ENCODE results near the gene RHOJ. TPM values are rescaled to one million over a fixed set of nuclear protein-coding genes. Genes with fewer than 3 reads are reported as not detected.
"Not testable (repeated sequence)": the region's sequence is repeated elsewhere in the genome, so short reads cannot be mapped to it uniquely, and the experiment has no call there.

Gene RHOJ
- polyA plus RNA-seq (2013, experiment 1 of 2), result 24.5 TPM
- 15.3 TPM for polyA plus RNA-seq (2013, experiment 2 of 2)

DNA sequence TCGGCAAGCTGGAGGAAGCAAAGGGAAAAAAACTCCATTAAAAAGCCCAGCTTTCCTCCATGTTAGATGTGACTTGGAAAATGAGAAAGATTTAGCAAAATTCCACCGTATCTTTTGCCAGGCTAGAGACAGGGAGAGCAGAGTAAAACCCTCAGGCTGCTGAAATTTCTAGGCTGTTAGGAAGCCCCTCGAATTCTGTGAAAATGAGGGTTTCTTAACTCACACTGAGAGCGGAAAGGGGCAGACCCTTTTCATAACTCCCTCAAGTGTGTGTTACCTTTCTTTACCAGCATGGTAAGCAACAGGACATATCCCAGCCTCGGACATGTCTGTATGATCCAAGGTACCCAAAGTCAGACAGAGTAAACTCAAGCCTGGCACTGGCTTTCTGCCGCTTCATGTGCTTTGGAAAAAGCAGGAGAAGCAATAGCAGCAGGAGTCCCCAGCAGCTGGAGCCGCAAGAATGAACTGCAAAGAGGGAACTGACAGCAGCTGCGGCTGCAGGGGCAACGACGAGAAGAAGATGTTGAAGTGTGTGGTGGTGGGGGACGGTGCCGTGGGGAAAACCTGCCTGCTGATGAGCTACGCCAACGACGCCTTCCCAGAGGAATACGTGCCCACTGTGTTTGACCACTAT lies at the start of gene RHOJ:
RHOJ (plus strand) TSS at position 37 of the 637 bp plus-strand sequence; CDS start at position 464, 427 bp downstream.
- 37 to 45% methylated on average over 16 of the region's 16 CpGs for WGBS, 2 experiments (ENCODE audit: insufficient coverage in 2 of 2)
- Histone ChIP-seq H3K9me3 (ENCODE audit: control insufficient read depth, low read length) (peaks cover 5% of the 10 kb centered on the region), H3K36me3 (ENCODE audit: control insufficient read depth, insufficient read depth, low read length) (peaks cover 7% of the 10 kb centered on the region), H3K4me1 (ENCODE audit: control insufficient read depth, insufficient read depth, low read length, poor library complexity, severe bottlenecking) (peaks cover 9% of the 10 kb centered on the region), H3K27ac (ENCODE audit: low read depth, low read length, severe bottlenecking) (peak within 1 kb of the TSS; percentile 91), H3K4me3 (ENCODE audit: extremely low read depth, insufficient read depth, low read length, poor library complexity, severe bottlenecking) (peak within 1 kb of the TSS; percentile 42)

DNA sequence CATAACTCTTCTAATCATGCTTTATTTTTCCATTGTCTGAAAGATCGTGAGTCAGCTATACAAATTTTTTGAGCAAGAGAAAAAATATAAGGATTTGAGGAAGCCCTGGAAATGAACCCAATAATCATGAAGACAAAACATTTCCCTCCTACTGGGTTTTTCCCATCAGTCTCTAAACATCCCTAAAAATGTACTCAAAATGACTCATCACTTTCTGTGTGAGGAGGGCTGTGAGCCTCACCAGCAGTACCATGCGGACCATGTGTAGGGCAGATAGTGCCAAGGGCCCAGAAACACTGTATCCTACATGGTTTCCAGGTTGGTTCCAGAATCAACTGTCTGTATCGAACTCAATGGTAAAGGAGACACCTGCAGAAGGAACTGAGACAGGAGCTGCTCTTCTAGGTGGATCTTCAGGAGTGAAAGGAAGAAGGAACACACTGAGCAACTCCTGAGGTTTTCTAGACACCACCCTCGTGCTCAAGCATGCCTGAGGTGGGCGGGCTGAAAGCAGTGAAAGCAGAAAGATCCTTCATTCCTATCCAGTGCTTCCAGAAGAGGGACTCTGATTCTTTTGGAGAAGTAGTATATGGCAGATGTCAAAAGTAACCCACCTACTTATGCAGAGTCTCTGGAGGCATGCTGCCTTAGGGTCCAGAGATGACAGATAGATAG lies 48.6 kb upstream of the RHOJ start:
- H3K27ac ChIP-seq (ENCODE audit: low read depth, low read length, severe bottlenecking), result no peak overlapping the region
- no peaks in the 10 kb centered on the region for H3K9me3 ChIP-seq (ENCODE audit: control insufficient read depth, low read length)
- WGBS, 2 experiments (ENCODE audit: insufficient coverage in 2 of 2), result 90 to 94% methylated on average over 2 to 4 of the region's 5 CpGs
- no peaks in the 10 kb centered on the region for H3K4me1 ChIP-seq (ENCODE audit: control insufficient read depth, insufficient read depth, low read length, poor library complexity, severe bottlenecking)
- H3K4me3 ChIP-seq (ENCODE audit: extremely low read depth, insufficient read depth, low read length, poor library complexity, severe bottlenecking), result no peak overlapping the region
- no peaks in the 10 kb centered on the region for H3K36me3 ChIP-seq (ENCODE audit: control insufficient read depth, insufficient read depth, low read length)

- WGBS, 2 experiments (ENCODE audit: insufficient coverage in 2 of 2), result 43 to 100% methylated on average over 1 of the region's 2 CpGs
- Histone ChIP-seq H3K4me1 (ENCODE audit: control insufficient read depth, insufficient read depth, low read length, poor library complexity, severe bottlenecking) (no peaks in the 10 kb centered on the region), H3K36me3 (ENCODE audit: control insufficient read depth, insufficient read depth, low read length) (no peaks in the 10 kb centered on the region), H3K27ac (ENCODE audit: low read depth, low read length, severe bottlenecking) (no peak overlapping the region), H3K4me3 (ENCODE audit: extremely low read depth, insufficient read depth, low read length, poor library complexity, severe bottlenecking) (no peak overlapping the region), H3K9me3 (ENCODE audit: control insufficient read depth, low read length) (no peaks in the 10 kb centered on the region)
Observed at GRCh38 chr14:63157195-63157594, 47.0 kb upstream of the RHOJ start.

DNA sequence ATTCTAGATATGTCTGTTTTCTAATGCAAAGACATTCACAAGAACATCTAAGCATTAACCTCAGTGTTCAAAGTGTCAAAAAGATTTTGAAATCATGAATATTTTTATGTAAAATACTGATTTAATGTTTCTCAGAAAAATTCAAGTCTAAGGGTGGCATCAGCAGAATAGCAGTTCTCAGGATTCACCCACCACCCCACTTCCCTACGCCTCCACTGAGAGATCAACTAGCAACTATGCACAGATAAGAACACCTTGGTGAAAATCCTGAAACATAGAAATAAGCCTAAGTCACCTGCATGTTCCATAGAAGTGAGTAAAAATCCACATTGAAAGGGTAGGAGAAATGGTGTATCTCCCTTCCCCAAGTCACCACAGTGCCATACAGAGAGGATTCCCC lies 40.9 kb upstream of the RHOJ start:
- no peak overlapping the region for H3K4me3 ChIP-seq (ENCODE audit: extremely low read depth, insufficient read depth, low read length, poor library complexity, severe bottlenecking)
- WGBS, 2 experiments (ENCODE audit: insufficient coverage in 2 of 2), result no CpG with 5 or more reads among the region's 1 CpG

DNA sequence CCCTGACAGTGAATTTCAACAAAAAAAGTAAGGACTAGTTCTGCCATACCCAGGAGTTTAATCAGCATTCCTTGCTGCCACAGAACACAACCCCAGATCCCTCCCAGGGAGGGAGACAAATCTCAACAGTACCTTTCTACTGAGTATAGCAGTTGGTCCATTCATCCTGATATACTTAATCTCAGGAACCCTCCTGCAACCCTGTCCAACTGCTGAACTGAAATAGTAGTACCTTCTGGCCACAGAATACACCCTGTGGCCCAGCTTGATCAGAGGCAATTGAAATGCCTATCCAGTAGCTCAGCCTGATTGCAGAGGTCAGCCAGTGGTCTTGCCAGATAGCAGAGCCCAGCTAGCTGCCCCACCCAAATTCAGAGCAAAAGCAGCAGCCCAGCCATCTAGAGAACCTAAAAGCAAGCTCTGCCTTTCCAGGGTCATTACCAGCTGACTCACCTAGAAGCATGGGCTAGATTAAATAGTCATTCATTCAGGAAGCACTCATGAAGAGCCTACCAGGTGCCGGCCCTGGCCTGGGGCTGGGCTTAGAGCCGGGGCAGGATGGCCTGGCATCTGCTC lies 40.0 kb upstream of the RHOJ start:
- H3K36me3 ChIP-seq (ENCODE audit: control insufficient read depth, insufficient read depth, low read length), result no peaks in the 10 kb centered on the region
- H3K4me1 ChIP-seq (ENCODE audit: control insufficient read depth, insufficient read depth, low read length, poor library complexity, severe bottlenecking), result no peaks in the 10 kb centered on the region
- H3K4me3 ChIP-seq (ENCODE audit: extremely low read depth, insufficient read depth, low read length, poor library complexity, severe bottlenecking), result no peak overlapping the region
- WGBS, 2 experiments (ENCODE audit: insufficient coverage in 2 of 2), result 80% methylated on average over 1 of the region's 2 CpGs; no CpG with 5 or more reads in 1 of the 2 experiments
- H3K27ac ChIP-seq (ENCODE audit: low read depth, low read length, severe bottlenecking), result no peak overlapping the region
- H3K9me3 ChIP-seq (ENCODE audit: control insufficient read depth, low read length), result peaks cover 6% of the 10 kb centered on the region

More for the DNA sequence above, 40.9 kb upstream of the RHOJ start:
- Histone ChIP-seq H3K4me1 (ENCODE audit: control insufficient read depth, insufficient read depth, low read length, poor library complexity, severe bottlenecking) (no peaks in the 10 kb centered on the region), H3K27ac (ENCODE audit: low read depth, low read length, severe bottlenecking) (no peak overlapping the region), H3K36me3 (ENCODE audit: control insufficient read depth, insufficient read depth, low read length) (no peaks in the 10 kb centered on the region), H3K9me3 (ENCODE audit: control insufficient read depth, low read length) (peaks cover 6% of the 10 kb centered on the region)

DNA sequence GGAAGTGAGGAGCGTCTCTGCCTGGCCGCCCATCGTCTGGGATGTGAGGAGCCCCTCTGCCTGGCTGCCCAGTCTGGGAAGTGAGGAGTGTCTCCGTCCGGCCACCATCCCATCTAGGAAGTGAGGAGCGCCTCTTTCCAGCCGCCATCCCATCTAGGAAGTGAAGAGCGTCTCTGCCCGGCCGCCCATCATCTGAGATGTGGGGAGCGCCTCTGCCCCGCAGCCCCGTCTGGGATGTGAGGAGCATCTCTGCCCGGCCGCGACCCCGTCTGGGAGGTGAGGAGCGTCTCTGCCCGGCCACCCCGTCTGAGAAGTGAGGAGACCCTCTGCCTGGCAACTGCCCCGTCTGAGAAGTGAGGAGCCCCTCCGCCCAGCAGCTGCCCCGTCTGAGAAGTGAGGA lies 39.0 kb upstream of the RHOJ start:
- H3K36me3 ChIP-seq (ENCODE audit: control insufficient read depth, insufficient read depth, low read length); H3K4me3 ChIP-seq (ENCODE audit: extremely low read depth, insufficient read depth, low read length, poor library complexity, severe bottlenecking); H3K4me1 ChIP-seq (ENCODE audit: control insufficient read depth, insufficient read depth, low read length, poor library complexity, severe bottlenecking); H3K27ac ChIP-seq (ENCODE audit: low read depth, low read length, severe bottlenecking); H3K9me3 ChIP-seq (ENCODE audit: control insufficient read depth, low read length): not testable (repeated sequence)
- WGBS, 2 experiments (ENCODE audit: insufficient coverage in 2 of 2), result 100% methylated on average over 1 of the region's 23 CpGs; no CpG with 5 or more reads in 1 of the 2 experiments

DNA sequence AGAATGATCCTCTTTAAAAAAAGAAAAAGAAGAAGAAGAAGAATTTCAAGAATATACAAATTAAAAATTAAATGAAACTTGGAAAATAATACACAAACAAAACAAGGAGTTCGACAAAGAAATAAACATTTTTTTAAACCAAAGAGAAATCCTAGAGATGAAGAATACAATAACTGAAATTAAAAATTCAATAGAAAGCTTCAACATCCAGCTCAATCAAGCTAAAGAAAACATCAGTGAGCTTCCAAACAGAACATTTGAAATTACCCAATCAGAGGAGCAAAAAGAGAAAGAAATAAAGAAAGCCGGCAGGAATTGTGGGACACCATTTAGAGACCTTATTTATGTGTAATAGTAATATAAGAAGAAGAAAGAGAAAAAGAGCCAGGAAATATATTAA lies 37.2 kb upstream of the RHOJ start:
- H3K36me3 ChIP-seq (ENCODE audit: control insufficient read depth, insufficient read depth, low read length), result no peaks in the 10 kb centered on the region
- H3K27ac ChIP-seq (ENCODE audit: low read depth, low read length, severe bottlenecking), result no peak overlapping the region
- H3K4me1 ChIP-seq (ENCODE audit: control insufficient read depth, insufficient read depth, low read length, poor library complexity, severe bottlenecking), result no peaks in the 10 kb centered on the region
- peaks cover 6% of the 10 kb centered on the region for H3K9me3 ChIP-seq (ENCODE audit: control insufficient read depth, low read length)
- H3K4me3 ChIP-seq (ENCODE audit: extremely low read depth, insufficient read depth, low read length, poor library complexity, severe bottlenecking), result no peak overlapping the region
- no CpG with 5 or more reads among the region's 2 CpGs for WGBS, 2 experiments (ENCODE audit: insufficient coverage in 2 of 2)

DNA sequence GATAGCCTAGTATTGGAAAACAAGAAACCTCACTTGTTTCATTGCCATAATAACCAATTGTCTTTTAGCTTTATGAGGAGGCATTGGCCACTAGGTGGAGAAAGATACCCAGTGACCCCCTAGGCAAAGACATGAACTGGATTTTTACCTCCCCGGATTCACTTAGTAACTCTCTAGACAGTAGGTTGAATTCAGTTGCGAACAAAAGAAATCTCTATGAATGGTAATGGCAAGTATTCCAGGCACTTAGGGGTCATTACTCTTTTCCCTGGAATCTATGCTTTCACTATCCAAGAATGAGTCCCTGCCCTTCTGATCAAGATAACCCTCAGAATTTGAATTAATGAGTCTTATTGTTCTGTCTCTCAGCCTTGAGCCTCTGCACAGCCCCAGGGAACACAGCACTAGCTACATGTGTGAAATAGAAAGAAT lies 29.5 kb upstream of the RHOJ start:
- Histone ChIP-seq H3K4me1 (ENCODE audit: control insufficient read depth, insufficient read depth, low read length, poor library complexity, severe bottlenecking) (peaks cover 11% of the 10 kb centered on the region), H3K36me3 (ENCODE audit: control insufficient read depth, insufficient read depth, low read length) (no peaks in the 10 kb centered on the region), H3K4me3 (ENCODE audit: extremely low read depth, insufficient read depth, low read length, poor library complexity, severe bottlenecking) (no peak overlapping the region), H3K27ac (ENCODE audit: low read depth, low read length, severe bottlenecking) (peak overlapping the region; percentile 38), H3K9me3 (ENCODE audit: control insufficient read depth, low read length) (no peaks in the 10 kb centered on the region)
- WGBS, 2 experiments (ENCODE audit: insufficient coverage in 2 of 2), result 0% methylated on average over 1 of the region's 2 CpGs; no CpG with 5 or more reads in 1 of the 2 experiments

DNA sequence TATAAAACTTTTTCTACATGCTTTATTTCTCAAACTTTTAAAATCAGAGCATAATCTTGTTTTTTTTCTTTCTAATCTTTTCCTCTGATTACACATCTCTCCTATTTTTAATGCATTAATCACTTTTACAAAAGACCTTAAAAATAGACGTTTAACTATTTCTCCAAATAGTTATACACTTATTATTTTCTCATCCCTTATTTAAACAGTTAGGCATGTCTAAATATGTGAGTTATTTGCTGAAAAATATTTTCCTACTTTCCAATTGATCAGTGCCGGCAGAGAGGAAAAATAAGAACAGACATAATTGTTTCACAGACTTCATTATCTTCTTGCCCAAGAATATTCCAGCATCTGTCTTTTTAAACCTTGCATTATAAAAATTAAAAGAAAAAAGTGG lies 28.7 kb upstream of the RHOJ start:
- Histone ChIP-seq H3K4me1 (ENCODE audit: control insufficient read depth, insufficient read depth, low read length, poor library complexity, severe bottlenecking) (peaks cover 11% of the 10 kb centered on the region), H3K36me3 (ENCODE audit: control insufficient read depth, insufficient read depth, low read length) (no peaks in the 10 kb centered on the region), H3K9me3 (ENCODE audit: control insufficient read depth, low read length) (no peaks in the 10 kb centered on the region), H3K4me3 (ENCODE audit: extremely low read depth, insufficient read depth, low read length, poor library complexity, severe bottlenecking) (no peak overlapping the region), H3K27ac (ENCODE audit: low read depth, low read length, severe bottlenecking) (no peak overlapping the region)
- no CpG with 5 or more reads among the region's 2 CpGs for WGBS, 2 experiments (ENCODE audit: insufficient coverage in 2 of 2)

DNA sequence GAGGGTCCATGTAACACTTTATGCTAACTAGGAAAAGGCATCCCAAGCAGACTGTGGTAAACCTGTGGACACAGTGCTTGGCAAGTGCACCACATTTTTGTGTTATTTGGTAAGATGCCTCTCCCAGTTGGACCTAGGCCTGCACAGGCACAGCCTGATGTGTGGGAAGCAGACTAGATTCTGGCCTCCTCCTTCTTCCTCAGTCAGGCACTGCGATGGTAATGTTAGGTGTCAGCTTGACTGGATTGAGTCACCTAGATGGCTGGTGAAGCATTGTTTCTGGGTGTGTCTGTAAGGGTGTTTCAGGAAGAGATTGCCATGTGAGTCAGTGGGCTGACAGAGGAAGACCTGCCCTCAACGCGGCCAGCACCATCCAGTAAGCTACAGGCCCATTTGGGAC lies 25.3 kb upstream of the RHOJ start:
- Histone ChIP-seq H3K27ac (ENCODE audit: low read depth, low read length, severe bottlenecking) (no peak overlapping the region), H3K36me3 (ENCODE audit: control insufficient read depth, insufficient read depth, low read length) (no peaks in the 10 kb centered on the region), H3K4me3 (ENCODE audit: extremely low read depth, insufficient read depth, low read length, poor library complexity, severe bottlenecking) (no peak overlapping the region), H3K4me1 (ENCODE audit: control insufficient read depth, insufficient read depth, low read length, poor library complexity, severe bottlenecking) (peaks cover 11% of the 10 kb centered on the region), H3K9me3 (ENCODE audit: control insufficient read depth, low read length) (no peaks in the 10 kb centered on the region)
- WGBS, 2 experiments (ENCODE audit: insufficient coverage in 2 of 2), result no CpG with 5 or more reads among the region's 3 CpGs

GRCh38 chr14:63179383-63179782 lies 24.9 kb upstream of the RHOJ start:
- no peak overlapping the region for H3K27ac ChIP-seq (ENCODE audit: low read depth, low read length, severe bottlenecking)
- no peaks in the 10 kb centered on the region for H3K36me3 ChIP-seq (ENCODE audit: control insufficient read depth, insufficient read depth, low read length)
- H3K4me1 ChIP-seq (ENCODE audit: control insufficient read depth, insufficient read depth, low read length, poor library complexity, severe bottlenecking), result peaks cover 8% of the 10 kb centered on the region
- WGBS, 2 experiments (ENCODE audit: insufficient coverage in 2 of 2), result 88 to 100% methylated on average over 3 to 4 of the region's 4 CpGs
- no peaks in the 10 kb centered on the region for H3K9me3 ChIP-seq (ENCODE audit: control insufficient read depth, low read length)
- H3K4me3 ChIP-seq (ENCODE audit: extremely low read depth, insufficient read depth, low read length, poor library complexity, severe bottlenecking), result no peak overlapping the region
